ENCODE results near the gene BCL2.
A peak's percentile ranks its signal among the peaks of the same experiment; 100 is the strongest.

Gene BCL2

GRCh38 chr18:63084219-63084618, 235.3 kb downstream of the BCL2 start:
- no peak for DNase-seq (ENCODE audit: low read depth)

GRCh38 chr18:63083555-63083954, 236.0 kb downstream of the BCL2 start:
- DNase-seq (ENCODE audit: low read depth), result no peak

- DNase-seq (ENCODE audit: low read depth), result no peak
Observed at GRCh38 chr18:63083020-63083531, 236.5 kb downstream of the BCL2 start.

- DNase-seq (ENCODE audit: low read depth), result no peak
Observed at GRCh38 chr18:63082366-63083019, 237.1 kb downstream of the BCL2 start.

GRCh38 chr18:63079114-63079513, 240.5 kb downstream of the BCL2 start:
- DNase-seq (ENCODE audit: low read depth), result no peak

GRCh38 chr18:63078471-63078870, 241.1 kb downstream of the BCL2 start:
- no peak for DNase-seq (ENCODE audit: low read depth)

- peak; percentile 23 for DNase-seq (ENCODE audit: low read depth)
Observed at GRCh38 chr18:63074981-63075404, 244.6 kb downstream of the BCL2 start.

GRCh38 chr18:63073481-63073880, 246.1 kb downstream of the BCL2 start:
- no peak for DNase-seq (ENCODE audit: low read depth)
